BLaER1 (cell line): Measurements from ENCODE around the gene TRAK1.
A peak's percentile ranks its signal among the peaks of the same experiment; 100 is the strongest.

Source experiments
- H3K27ac ChIP-seq: shearing (Covaris generic); formaldehyde crosslinking; 2 replicates; pipeline ENCODE4 v1.8.1; 2022
- H3K27me3 ChIP-seq: shearing (Covaris generic); formaldehyde crosslinking; 2 replicates; pipeline ENCODE4 v1.8.1; 2022
- H3K36me3 ChIP-seq: shearing (Covaris generic); formaldehyde crosslinking; 2 replicates; pipeline ENCODE4 v1.8.1; 2022
- H3K4me1 ChIP-seq: shearing (Covaris generic); formaldehyde crosslinking; 2 replicates; pipeline ENCODE4 v1.8.1; 2022
- H3K4me2 ChIP-seq: shearing (Covaris generic); formaldehyde crosslinking; 2 replicates; pipeline ENCODE4 v1.8.1; 2022
- H3K4me3 ChIP-seq: shearing (Covaris generic); formaldehyde crosslinking; 2 replicates; pipeline ENCODE4 v1.8.1; 2022
- H3K9ac ChIP-seq: shearing (Covaris generic); formaldehyde crosslinking; 2 replicates; pipeline ENCODE4 v1.8.1; 2022
- H3K9me3 ChIP-seq: shearing (Covaris generic); formaldehyde crosslinking; 2 replicates; pipeline ENCODE4 v1.8.1; 2022
- H4K20me1 ChIP-seq: shearing (Covaris generic); formaldehyde crosslinking; 2 replicates; pipeline ENCODE4 v1.8.1; 2022
- Cebpa-rat ChIP-seq: shearing (Covaris generic); IDR thresholded peaks from 2 replicates; pipeline ENCODE4 v1.8.1; 2022

The TRAK1 gene

GRCh38 chr3:42175386-42176240 lies 84.5 kb downstream of the TRAK1 start:
- peaks cover 24% of the 10 kb centered on the region for H3K36me3 ChIP-seq
- TF ChIP-seq Cebpa-rat: no peak
- H3K9me3 ChIP-seq: no peaks in the 10 kb centered on the region
- H3K4me3 ChIP-seq: peak overlapping the region; percentile 18; the same call in 1 of the 2 replicates
- H3K9ac ChIP-seq: peak overlapping the region; percentile 44
- H3K4me2 ChIP-seq: peak overlapping the region; percentile 84
- H3K4me1 ChIP-seq: peaks cover 83% of the 10 kb centered on the region
- H4K20me1 ChIP-seq: peaks cover 93% of the 10 kb centered on the region
- peak overlapping the region; percentile 70 for H3K27ac ChIP-seq
- H3K27me3 ChIP-seq: no peaks in the 10 kb centered on the region

- Histone ChIP-seq H3K4me1 (peaks cover 75% of the 10 kb centered on the region), H3K4me2 (peak overlapping the region; percentile 84), H3K9ac (peak overlapping the region; percentile 34; the same call in 1 of the 2 replicates), H3K27me3 (no peaks in the 10 kb centered on the region), H3K36me3 (peaks cover 31% of the 10 kb centered on the region), H3K9me3 (no peaks in the 10 kb centered on the region), H4K20me1 (peaks cover 93% of the 10 kb centered on the region), H3K27ac (peak overlapping the region; percentile 70; the same call in 1 of the 2 replicates), H3K4me3 (0 out of 2 replicates have a peak overlapping the region, but pooled peaks have one; percentile 18)
- no peak for TF ChIP-seq Cebpa-rat
Observed at GRCh38 chr3:42176242-42177034, 85.3 kb downstream of the TRAK1 start.

- no peak for TF ChIP-seq Cebpa-rat
- no peak overlapping the region for H3K9ac ChIP-seq
- no peaks in the 10 kb centered on the region for H3K9me3 ChIP-seq
- H3K36me3 ChIP-seq: peaks cover 35% of the 10 kb centered on the region
- H4K20me1 ChIP-seq: peaks cover 93% of the 10 kb centered on the region
- no peaks in the 10 kb centered on the region for H3K27me3 ChIP-seq
- peak overlapping the region; percentile 84; the same call in 1 of the 2 replicates for H3K4me2 ChIP-seq
- no peak overlapping the region for H3K27ac ChIP-seq
- no peak overlapping the region for H3K4me3 ChIP-seq
- peaks cover 67% of the 10 kb centered on the region for H3K4me1 ChIP-seq
Observed at GRCh38 chr3:42177068-42177800, 86.1 kb downstream of the TRAK1 start.

- Histone ChIP-seq H3K4me1 (peaks cover 62% of the 10 kb centered on the region), H3K27me3 (no peaks in the 10 kb centered on the region), H3K27ac (no peak overlapping the region), H3K9ac (no peak overlapping the region), H3K36me3 (peaks cover 40% of the 10 kb centered on the region), H3K4me2 (no peak overlapping the region), H4K20me1 (peaks cover 93% of the 10 kb centered on the region), H3K9me3 (no peaks in the 10 kb centered on the region), H3K4me3 (no peak overlapping the region)
- TF ChIP-seq Cebpa-rat: no peak
Observed at GRCh38 chr3:42177801-42178150, 86.6 kb downstream of the TRAK1 start.

- TF ChIP-seq Cebpa-rat: no peak
- Histone ChIP-seq H3K9me3 (no peaks in the 10 kb centered on the region), H3K36me3 (peaks cover 44% of the 10 kb centered on the region), H3K4me1 (peaks cover 47% of the 10 kb centered on the region), H3K27ac (no peak overlapping the region), H4K20me1 (peaks cover 93% of the 10 kb centered on the region), H3K4me3 (no peak overlapping the region), H3K4me2 (peak overlapping the region; percentile 16; the same call in 1 of the 2 replicates), H3K27me3 (no peaks in the 10 kb centered on the region), H3K9ac (no peak overlapping the region)
Observed at GRCh38 chr3:42179110-42179725, 88.1 kb downstream of the TRAK1 start.

GRCh38 chr3:42180901-42181300 lies 89.7 kb downstream of the TRAK1 start:
- no peak overlapping the region for H3K4me3 ChIP-seq
- no peak overlapping the region for H3K9ac ChIP-seq
- H4K20me1 ChIP-seq: peaks cover 89% of the 10 kb centered on the region
- peaks cover 58% of the 10 kb centered on the region for H3K36me3 ChIP-seq
- peaks cover 30% of the 10 kb centered on the region for H3K4me1 ChIP-seq
- no peak for TF ChIP-seq Cebpa-rat
- no peak overlapping the region for H3K4me2 ChIP-seq
- no peaks in the 10 kb centered on the region for H3K27me3 ChIP-seq
- H3K9me3 ChIP-seq: no peaks in the 10 kb centered on the region
- no peak overlapping the region for H3K27ac ChIP-seq

- Histone ChIP-seq H3K4me2 (no peak overlapping the region), H3K36me3 (peaks cover 71% of the 10 kb centered on the region), H3K9me3 (no peaks in the 10 kb centered on the region), H3K27ac (no peak overlapping the region), H3K4me3 (no peak overlapping the region), H3K4me1 (peaks cover 17% of the 10 kb centered on the region), H3K27me3 (no peaks in the 10 kb centered on the region), H3K9ac (no peak overlapping the region), H4K20me1 (peaks cover 96% of the 10 kb centered on the region)
- no peak for TF ChIP-seq Cebpa-rat
Observed at GRCh38 chr3:42182555-42182954, 91.4 kb downstream of the TRAK1 start.

GRCh38 chr3:42183991-42184632 lies 93.0 kb downstream of the TRAK1 start:
- Histone ChIP-seq H3K9ac (no peak overlapping the region), H3K4me1 (0 out of 2 replicates have a peak, but pooled peaks cover 1% of the 10 kb centered on the region), H3K4me3 (no peak overlapping the region), H3K27me3 (no peaks in the 10 kb centered on the region), H3K27ac (no peak overlapping the region), H3K36me3 (peaks cover 71% of the 10 kb centered on the region), H4K20me1 (peaks cover 96% of the 10 kb centered on the region), H3K4me2 (no peak overlapping the region), H3K9me3 (no peaks in the 10 kb centered on the region)
- TF ChIP-seq Cebpa-rat: no peak
